HEK293 (cell line): ENCODE data around the gene ZGPAT.

ENCODE experiments used
- CTCF ChIP-seq: fragments of 450-650 bp; formaldehyde crosslinking; IDR thresholded peaks from 2 replicates; pipeline ENCODE4 v1.5.1; 2016; ENCODE audit warnings: missing biosample characterization, missing genetic modification characterization
- HOXD13 ChIP-seq: sonication (generic); formaldehyde crosslinking; IDR thresholded peaks from 2 replicates; pipeline ENCODE4 v1.8.0; 2022; ENCODE audit warnings: missing genetic modification reagents, borderline replicate concordance
- KLF7 ChIP-seq: fragments of 450-650 bp; formaldehyde crosslinking; IDR thresholded peaks from 2 replicates; pipeline ENCODE4 v1.5.1; 2016; ENCODE audit warnings: missing biosample characterization, missing genetic modification characterization, borderline replicate concordance
- MEIS1 ChIP-seq: sonication (generic); formaldehyde crosslinking; IDR thresholded peaks from 2 replicates; pipeline ENCODE4 v1.8.1; 2022; ENCODE audit warnings: missing genetic modification reagents, mild to moderate bottlenecking, borderline replicate concordance
- MZF1 ChIP-seq: fragments of 450-650 bp; formaldehyde crosslinking; IDR thresholded peaks from 2 replicates; pipeline ENCODE4 v1.5.1; 2017; ENCODE audit warnings: missing biosample characterization, missing genetic modification characterization, borderline replicate concordance
- PATZ1 ChIP-seq: fragments of 450-650 bp; formaldehyde crosslinking; IDR thresholded peaks from 2 replicates; pipeline ENCODE4 v1.5.1; 2016; ENCODE audit warnings: missing biosample characterization, missing genetic modification characterization
- YY1 ChIP-seq: fragments of 450-650 bp; formaldehyde crosslinking; IDR thresholded peaks from 2 replicates; pipeline ENCODE4 v1.5.1; 2018; ENCODE audit warnings: missing biosample characterization, missing genetic modification characterization
- ZNF174 ChIP-seq: fragments of 450-650 bp; formaldehyde crosslinking; IDR thresholded peaks from 2 replicates; pipeline ENCODE4 v1.5.0; 2017; ENCODE audit warnings: missing biosample characterization, mild to moderate bottlenecking, missing genetic modification characterization
- ZNF274 ChIP-seq, 2 experiments: fragments of 200-500 bp in 1 of 2; fragments of 450-650 bp in 1 of 2; sonication (Bioruptor generic) in 1 of 2; formaldehyde crosslinking in 1 of 2; IDR thresholded peaks; 2 replicates each; pipeline versions ENCODE4 v1.5.1 to v1.6.1; 2014 to 2016; ENCODE audit warnings: borderline replicate concordance in 1 of 2, inconsistent platforms in 1 of 2, low read length in 1 of 2, missing biosample characterization in 1 of 2, missing genetic modification characterization in 1 of 2
- ZNF558 ChIP-seq: fragments of 450-650 bp; formaldehyde crosslinking; IDR thresholded peaks from 2 replicates; pipeline ENCODE4 v1.5.1; 2016; ENCODE audit warnings: missing biosample characterization, missing genetic modification characterization
- ZNF629 ChIP-seq: fragments of 450-650 bp; formaldehyde crosslinking; IDR thresholded peaks from 2 replicates; pipeline ENCODE4 v1.5.1; 2017; ENCODE audit warnings: missing biosample characterization, missing genetic modification characterization
- ZNF843 ChIP-seq: fragments of 450-650 bp; formaldehyde crosslinking; IDR thresholded peaks from 2 replicates; pipeline ENCODE4 v1.5.1; 2016; ENCODE audit warnings: missing biosample characterization, missing genetic modification characterization
- TF ChIP-seq, protein P1 (sequence below): fragments of 450-650 bp; formaldehyde crosslinking; IDR thresholded peaks from 2 replicates; pipeline ENCODE4 v1.5.0; 2017; ENCODE audit warnings: missing biosample characterization, missing genetic modification characterization, borderline replicate concordance

GRCh38 chr20:63740070-63740626, 32.3 kb downstream of the ZGPAT start:
- TF ChIP-seq CTCF (tag by site-specific recombination) = no peak
- TF ChIP-seq KLF7 = no peak
- no peak for TF ChIP-seq ZNF558 (tag by site-specific recombination)
- TF ChIP-seq PATZ1 (tag by site-specific recombination) = no peak
- TF ChIP-seq HOXD13 (CRISPR knock-in tag) = no peak
- TF ChIP-seq ZNF629 (tag by site-specific recombination) = no peak
- no peak for TF ChIP-seq ZNF174 (tag by site-specific recombination)
- TF ChIP-seq ZNF274 (IDR thresholded peaks at IDR 0.05; ENCODE audit: low read length) = no peak
- no peak for TF ChIP-seq ZNF274 (tag by site-specific recombination; IDR thresholded peaks at IDR 0.05; ENCODE audit: borderline replicate concordance)
- TF ChIP-seq, protein P1, sequence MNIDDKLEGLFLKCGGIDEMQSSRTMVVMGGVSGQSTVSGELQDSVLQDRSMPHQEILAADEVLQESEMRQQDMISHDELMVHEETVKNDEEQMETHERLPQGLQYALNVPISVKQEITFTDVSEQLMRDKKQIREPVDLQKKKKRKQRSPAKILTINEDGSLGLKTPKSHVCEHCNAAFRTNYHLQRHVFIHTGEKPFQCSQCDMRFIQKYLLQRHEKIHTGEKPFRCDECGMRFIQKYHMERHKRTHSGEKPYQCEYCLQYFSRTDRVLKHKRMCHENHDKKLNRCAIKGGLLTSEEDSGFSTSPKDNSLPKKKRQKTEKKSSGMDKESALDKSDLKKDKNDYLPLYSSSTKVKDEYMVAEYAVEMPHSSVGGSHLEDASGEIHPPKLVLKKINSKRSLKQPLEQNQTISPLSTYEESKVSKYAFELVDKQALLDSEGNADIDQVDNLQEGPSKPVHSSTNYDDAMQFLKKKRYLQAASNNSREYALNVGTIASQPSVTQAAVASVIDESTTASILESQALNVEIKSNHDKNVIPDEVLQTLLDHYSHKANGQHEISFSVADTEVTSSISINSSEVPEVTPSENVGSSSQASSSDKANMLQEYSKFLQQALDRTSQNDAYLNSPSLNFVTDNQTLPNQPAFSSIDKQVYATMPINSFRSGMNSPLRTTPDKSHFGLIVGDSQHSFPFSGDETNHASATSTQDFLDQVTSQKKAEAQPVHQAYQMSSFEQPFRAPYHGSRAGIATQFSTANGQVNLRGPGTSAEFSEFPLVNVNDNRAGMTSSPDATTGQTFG = no peak
- TF ChIP-seq MZF1 = no peak
- TF ChIP-seq YY1 (tag by site-specific recombination) = no peak
- TF ChIP-seq ZNF843 = no peak
- TF ChIP-seq MEIS1 (CRISPR knock-in tag) = no peak
